RWPE1 (cell line): ENCODE results near the gene FAAP100.

Experiments used
- CTCF ChIA-PET: fragments of 350-600 bp; sonication (Branson Sonifier 250); formaldehyde crosslinking; extraction: SDS; loops from one replicate; lab custom pipeline; 2021; lab: Yijun Ruan, JAX
- POLR2A ChIA-PET: fragments of 400-600 bp; formaldehyde crosslinking; extraction: SDS; loops from one replicate; lab custom pipeline; 2020; ENCODE audit warnings: antibody characterized with exemption; ENCODE audit not compliant: low non-redundant PET; lab: Yijun Ruan, JAX
- DNase-seq: peaks from one replicate; pipeline ENCODE4 v3.0.0; 2012; ENCODE audit warnings: low spot score
- H3K27ac ChIP-seq: fragments of 450-650 bp; 2 replicates; pipeline ENCODE4 v1.5.1; 2017
- TF ChIP-seq, protein P1 (sequence below): fragments of 450-650 bp; conservative IDR thresholded peaks from 2 replicates; pipeline ENCODE4 v1.5.1; 2017; ENCODE audit warnings: low read depth, mild to moderate bottlenecking

FAAP100 gene

DNA sequence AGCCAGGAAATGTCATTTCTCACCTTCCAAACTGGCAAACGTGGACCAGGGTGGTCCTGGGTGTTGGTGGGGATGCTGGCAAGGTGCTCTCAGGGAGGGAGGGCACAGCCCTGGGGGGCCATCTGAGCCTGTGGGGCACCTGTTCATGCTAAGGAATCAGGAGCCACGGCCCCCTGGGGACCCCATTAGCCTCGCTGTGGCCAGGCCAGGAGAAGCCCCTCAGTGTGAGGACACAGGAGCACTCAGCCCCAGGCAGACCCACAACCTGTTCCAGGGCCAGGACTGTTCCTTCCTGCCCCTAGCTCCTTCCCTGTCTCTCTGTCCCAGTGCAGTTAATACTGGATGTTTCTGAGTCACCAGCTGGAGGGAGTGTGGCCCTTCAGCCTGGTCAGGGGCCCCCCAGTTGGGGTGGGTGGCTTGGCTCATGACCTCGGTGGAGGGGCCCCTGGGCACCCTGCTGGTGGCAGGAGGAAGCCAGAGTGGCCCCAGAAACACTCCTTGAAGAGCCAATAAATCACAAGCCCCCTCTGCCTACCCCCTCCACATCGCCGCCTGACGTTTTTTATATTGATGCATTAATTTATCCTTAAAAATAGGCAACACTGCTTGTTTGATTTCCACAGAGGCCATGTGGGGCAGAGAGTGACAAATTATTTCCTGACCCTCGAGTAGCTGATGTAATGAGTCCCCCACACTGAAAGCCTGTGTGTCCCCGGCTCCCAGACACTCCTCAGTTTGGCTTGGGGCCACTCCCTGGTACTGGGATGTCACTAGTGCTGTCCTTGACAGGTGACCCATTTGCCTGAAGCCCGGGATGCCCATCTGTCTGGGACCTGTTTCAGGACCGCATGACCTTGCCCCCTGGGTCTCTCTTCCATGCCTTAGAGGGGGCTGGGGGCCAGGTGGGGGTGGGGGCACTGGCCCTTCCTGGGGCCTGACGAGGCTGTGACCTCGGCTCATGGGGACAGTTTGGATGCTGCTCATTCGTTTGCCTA is 61.9 kb downstream of the FAAP100 start:
- DNase-seq: no peak
- H3K27ac ChIP-seq: peak overlapping the region; percentile 2
- ChIA-PET POLR2A (no interaction called here), CTCF (no interaction called here)
- TF ChIP-seq, protein P1, sequence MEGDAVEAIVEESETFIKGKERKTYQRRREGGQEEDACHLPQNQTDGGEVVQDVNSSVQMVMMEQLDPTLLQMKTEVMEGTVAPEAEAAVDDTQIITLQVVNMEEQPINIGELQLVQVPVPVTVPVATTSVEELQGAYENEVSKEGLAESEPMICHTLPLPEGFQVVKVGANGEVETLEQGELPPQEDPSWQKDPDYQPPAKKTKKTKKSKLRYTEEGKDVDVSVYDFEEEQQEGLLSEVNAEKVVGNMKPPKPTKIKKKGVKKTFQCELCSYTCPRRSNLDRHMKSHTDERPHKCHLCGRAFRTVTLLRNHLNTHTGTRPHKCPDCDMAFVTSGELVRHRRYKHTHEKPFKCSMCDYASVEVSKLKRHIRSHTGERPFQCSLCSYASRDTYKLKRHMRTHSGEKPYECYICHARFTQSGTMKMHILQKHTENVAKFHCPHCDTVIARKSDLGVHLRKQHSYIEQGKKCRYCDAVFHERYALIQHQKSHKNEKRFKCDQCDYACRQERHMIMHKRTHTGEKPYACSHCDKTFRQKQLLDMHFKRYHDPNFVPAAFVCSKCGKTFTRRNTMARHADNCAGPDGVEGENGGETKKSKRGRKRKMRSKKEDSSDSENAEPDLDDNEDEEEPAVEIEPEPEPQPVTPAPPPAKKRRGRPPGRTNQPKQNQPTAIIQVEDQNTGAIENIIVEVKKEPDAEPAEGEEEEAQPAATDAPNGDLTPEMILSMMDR: no peak
